SH-SY5Y (cell line): ENCODE results near the gene MASP2.

Experiments used
- GATA2 ChIP-seq: IDR thresholded peaks from 2 replicates; pipeline ENCODE4 v1.6.1; 2011; ENCODE audit warnings: mild to moderate bottlenecking, low read depth, low read length
- GATA3 ChIP-seq: IDR thresholded peaks from 2 replicates; pipeline ENCODE4 v1.6.1; 2011; ENCODE audit warnings: low read depth, mild to moderate bottlenecking, low read length, moderate library complexity

Gene MASP2

GRCh38 chr1:11046625-11047365, at the start of gene MASP2:
Gene MASP2, minus strand, starts transcription at chr1:11047239. Its CDS starts 32 bp downstream, at chr1:11047207.
- no peak for TF ChIP-seq GATA2
- no peak for TF ChIP-seq GATA3

- TF ChIP-seq GATA2 (no peak), GATA3 (no peak)
Measured at GRCh38 chr1:11080931-11081330, 33.9 kb upstream of the MASP2 start.

DNA sequence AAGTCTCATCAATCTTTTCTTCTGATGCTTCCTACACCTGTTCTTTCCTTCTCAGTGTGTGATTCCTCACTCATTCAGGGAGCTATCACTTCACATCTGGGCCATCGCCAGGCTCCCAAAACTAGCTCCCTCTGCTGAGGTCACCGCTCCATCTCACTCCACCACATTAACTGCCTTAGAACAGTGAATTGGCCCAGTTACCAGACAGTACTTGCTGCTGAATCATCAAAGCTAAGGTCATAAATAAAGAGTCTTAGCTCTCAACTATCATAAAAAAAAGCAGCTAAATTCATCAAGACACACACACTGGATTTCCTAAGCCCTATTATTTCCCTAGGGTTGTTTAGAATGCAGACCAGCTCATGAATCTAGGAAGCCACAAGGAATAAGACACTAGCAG, 31.6 kb upstream of the MASP2 start:
- TF ChIP-seq GATA2 (no peak), GATA3 (no peak)

- TF ChIP-seq GATA2: no peak
- TF ChIP-seq GATA3: no peak
Measured at GRCh38 chr1:11072216-11072917, 25.3 kb upstream of the MASP2 start.

DNA sequence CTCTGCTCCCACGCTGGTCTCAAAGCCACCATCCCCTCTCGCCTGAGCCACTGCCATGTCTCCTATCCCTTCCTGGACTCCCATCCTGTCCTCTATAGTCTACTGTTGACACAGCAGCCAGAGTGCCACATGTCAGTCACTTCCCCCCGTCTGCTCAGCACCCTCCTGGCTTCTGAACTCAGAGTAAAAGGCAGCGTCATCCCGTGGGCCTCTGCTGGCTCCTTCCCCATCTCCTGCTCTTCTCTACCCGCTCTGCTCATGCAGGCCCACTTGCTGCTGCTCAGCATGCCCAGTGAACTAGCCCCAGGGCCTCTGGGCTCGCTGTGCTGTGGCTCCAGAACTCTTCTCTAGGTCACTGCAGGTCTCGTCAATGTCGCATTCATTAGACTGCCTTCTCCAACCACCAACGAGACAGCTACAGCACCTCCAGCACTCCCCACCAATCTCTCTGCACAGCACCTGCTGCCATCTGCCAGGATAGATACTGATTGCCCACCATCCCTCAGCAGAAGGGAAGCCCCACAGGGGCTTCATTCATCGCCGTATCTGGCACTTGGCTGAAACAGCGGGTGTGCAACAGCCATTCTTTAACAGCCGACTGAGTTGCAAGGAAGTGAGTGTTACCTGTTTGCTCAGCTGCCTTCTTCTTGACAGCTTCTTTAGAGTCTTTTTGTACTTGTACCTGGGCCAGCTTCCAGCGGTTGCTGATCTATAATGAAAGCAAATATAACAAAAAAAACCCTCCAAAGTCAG, 24.6 kb upstream of the MASP2 start:
- TF ChIP-seq GATA2: no peak
- TF ChIP-seq GATA3: no peak

DNA sequence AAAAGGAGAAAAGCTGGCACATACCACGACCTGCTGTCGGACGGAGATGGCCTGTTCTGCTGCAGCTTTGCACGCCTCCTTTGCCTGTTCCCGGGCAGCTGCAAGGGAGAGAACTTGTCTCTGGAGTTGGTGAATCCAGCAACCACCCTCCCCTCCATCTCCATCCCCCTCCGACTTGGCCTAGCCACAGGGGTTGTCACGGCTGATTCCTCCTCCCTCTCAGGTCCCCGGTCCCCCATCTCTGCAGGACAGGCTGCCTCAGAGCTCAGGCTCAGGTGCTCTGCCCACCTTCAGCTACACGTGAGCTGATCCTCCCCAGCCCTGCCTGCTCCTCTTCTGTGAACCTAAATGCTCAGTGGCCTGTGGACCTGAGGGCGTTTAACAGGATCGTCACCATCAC, 23.8 kb upstream of the MASP2 start:
- TF ChIP-seq GATA3 (no peak), GATA2 (no peak)

DNA sequence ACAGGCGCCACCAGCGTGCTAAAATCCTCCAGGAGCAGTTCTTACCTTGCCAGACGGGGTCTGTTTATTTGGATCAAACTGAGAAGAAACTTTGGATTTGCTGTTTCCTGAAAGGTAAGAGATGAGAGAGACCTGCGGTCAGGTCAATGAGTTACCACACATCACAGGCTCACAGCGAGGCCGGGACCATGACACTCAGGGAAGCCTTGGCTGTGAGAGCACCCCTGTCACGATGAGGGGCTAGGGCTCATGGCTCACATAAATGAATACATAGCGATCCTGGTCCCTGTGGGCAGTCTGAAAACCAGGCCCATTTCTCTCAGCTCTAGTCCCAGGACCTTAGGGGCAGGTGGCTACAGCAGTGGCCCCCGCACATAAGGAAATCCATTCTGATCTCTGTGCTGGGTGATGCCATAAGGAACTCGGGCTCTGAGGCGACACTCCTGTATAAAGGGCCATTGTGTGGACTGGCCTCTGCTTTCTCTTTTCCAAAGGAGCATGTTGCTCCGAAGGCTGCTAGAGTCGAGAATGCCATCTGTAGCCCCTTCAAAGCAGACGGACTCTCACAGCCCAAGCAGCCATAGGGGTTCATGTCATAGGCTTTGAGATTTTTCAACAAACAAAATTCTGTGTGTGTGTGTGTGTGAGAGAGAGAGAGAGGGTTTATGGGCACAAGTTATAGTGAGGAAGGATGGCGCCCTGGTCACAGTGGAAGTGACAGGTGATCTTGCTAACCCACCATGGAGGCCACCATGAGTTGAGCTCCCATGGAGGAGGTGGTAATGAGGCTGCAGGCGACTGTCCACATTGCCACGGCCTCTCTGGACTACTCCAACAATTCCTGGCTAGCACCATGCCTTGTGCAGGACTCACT, 21.8 kb upstream of the MASP2 start:
- no peak for TF ChIP-seq GATA3
- TF ChIP-seq GATA2: no peak

GRCh38 chr1:11067716-11068599, 20.9 kb upstream of the MASP2 start:
- no peak for TF ChIP-seq GATA2
- TF ChIP-seq GATA3: no peak

DNA sequence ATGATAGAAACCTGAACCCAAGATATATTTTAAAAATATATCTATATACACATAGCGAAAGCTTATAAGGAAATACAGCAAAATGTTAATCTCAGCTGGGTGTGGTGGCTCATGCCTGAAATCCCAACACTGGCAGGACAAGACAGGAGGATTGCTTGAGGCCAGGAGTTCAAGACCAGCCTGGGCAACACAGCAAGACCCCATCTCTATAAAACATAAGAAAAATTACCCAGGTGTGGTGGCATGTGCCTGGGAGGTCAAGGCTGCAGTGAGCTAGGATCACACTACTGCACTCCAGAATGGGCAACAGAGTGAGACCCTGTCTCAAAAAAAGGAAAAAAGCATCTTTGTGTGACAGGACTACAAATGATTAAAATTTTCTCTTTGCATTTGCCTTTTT, 18.8 kb upstream of the MASP2 start:
- no peak for TF ChIP-seq GATA2
- TF ChIP-seq GATA3: no peak

GRCh38 chr1:11064942-11065341, 17.9 kb upstream of the MASP2 start:
- no peak for TF ChIP-seq GATA3
- no peak for TF ChIP-seq GATA2

- TF ChIP-seq GATA2 (no peak), GATA3 (no peak)
Measured at GRCh38 chr1:11062965-11063401, 15.9 kb upstream of the MASP2 start.

GRCh38 chr1:11061652-11062365, 14.8 kb upstream of the MASP2 start:
- TF ChIP-seq GATA2 (no peak), GATA3 (no peak)

DNA sequence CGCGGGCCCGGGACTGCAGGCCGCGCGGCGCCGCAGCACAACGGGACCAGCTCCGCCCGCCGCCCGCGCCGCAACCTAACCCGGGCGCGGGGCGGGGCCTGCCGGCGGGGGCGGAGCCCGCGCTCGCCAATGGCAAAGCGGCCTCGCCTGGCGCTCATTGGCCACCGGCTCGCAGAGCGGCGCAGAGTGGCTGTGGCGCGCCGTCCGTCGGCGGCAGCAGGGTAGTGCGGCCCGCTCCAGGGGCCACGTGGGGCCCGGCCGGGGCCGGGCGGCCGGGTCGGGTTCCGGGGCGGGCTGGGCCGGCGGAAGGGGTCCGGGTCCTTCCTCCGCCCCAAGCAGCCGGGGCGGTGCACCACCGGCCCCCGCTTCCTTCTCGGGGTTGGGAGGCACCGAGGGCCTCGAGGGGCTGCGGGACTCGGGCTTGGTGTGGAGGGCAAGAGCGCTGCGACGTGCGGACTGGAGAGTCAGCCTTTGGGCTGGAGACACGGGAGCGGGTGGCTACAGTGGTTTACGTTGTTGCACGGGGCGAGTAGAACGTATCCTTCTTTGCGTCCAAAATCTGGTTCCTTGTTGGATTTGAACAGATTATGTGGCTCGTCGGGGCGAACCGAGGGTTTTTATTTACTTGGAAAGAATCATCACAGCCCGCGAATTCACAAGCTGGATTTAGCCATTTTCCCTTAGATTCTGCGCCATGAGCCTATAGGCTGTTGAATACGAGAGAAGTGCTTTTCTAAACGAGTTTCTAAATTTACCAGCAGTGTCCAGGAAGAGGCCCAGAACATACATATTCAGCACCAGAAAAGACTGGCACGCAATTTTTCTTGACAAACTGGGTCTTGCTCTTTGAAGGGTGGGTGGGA, 13.2 kb upstream of the MASP2 start, which contains the start of gene SRM:
Gene SRM (minus strand): TSS at position 51 of the 863 bp plus-strand sequence. CDS start 75 bp downstream, outside the sequence.
- TF ChIP-seq GATA3 (no peak), GATA2 (no peak)
